ENCODE data around the gene BTBD16. TPM values are rescaled to one million over a fixed set of nuclear protein-coding genes. Genes with fewer than 3 reads are reported as not detected.

The BTBD16 gene
- total RNA-seq, 2 donors from 2014 or later: not detected

DNA sequence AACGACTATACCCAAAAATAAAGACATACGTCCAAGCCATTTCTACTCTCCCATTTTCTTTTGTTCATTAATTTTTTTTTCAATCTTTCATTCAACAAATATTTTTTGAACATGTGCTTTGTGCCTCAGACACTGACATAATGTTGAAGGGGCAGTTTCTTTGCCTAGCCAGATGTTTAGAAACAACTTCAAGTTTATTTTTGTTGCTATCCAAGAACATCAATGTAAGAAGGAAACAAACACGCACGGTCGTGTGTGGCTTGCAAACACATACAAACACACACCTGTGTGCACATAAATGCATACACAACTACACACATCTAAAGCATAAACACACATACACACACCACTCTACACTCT is 39.9 kb downstream of the BTBD16 start:
- no peak overlapping the region for H3K27ac Mint-ChIP-seq
- no peaks in the 10 kb centered on the region for H3K9me3 Mint-ChIP-seq
- no peak for ATAC-seq
- H3K4me3 Mint-ChIP-seq: no peak overlapping the region
- no peaks in the 10 kb centered on the region for H3K4me1 Mint-ChIP-seq (ENCODE audit: low read depth in 2 of 2)
- no peaks in the 10 kb centered on the region for H3K36me3 Mint-ChIP-seq
- peaks cover 19 to 37% of the 10 kb centered on the region in 2 donors for H3K27me3 Mint-ChIP-seq
- no peak for DNase-seq (ENCODE audit: low spot score)

GRCh38 chr10:122311716-122312115 is 40.6 kb downstream of the BTBD16 start:
- ATAC-seq (no peak), DNase-seq (ENCODE audit: low spot score) (no peak)
- Mint-ChIP-seq H3K4me1 (ENCODE audit: low read depth in 2 of 2) (no peaks in the 10 kb centered on the region), H3K9me3 (no peaks in the 10 kb centered on the region), H3K27me3 (peaks cover 22 to 37% of the 10 kb centered on the region in 2 donors), H3K27ac (no peak overlapping the region), H3K4me3 (no peak overlapping the region), H3K36me3 (no peaks in the 10 kb centered on the region)

GRCh38 chr10:122316224-122316884 is 45.3 kb downstream of the BTBD16 start:
- ATAC-seq (no peak), DNase-seq (ENCODE audit: low spot score) (no peak)
- H3K27me3 Mint-ChIP-seq: peaks cover 18 to 40% of the 10 kb centered on the region in 2 donors
- no peaks in the 10 kb centered on the region for H3K4me1 Mint-ChIP-seq (ENCODE audit: low read depth in 2 of 2)
- peaks cover 4% of the 10 kb centered on the region for H3K36me3 Mint-ChIP-seq
- H3K4me3 Mint-ChIP-seq: no peak overlapping the region
- no peaks in the 10 kb centered on the region for H3K9me3 Mint-ChIP-seq
- H3K27ac Mint-ChIP-seq: no peak overlapping the region

DNA sequence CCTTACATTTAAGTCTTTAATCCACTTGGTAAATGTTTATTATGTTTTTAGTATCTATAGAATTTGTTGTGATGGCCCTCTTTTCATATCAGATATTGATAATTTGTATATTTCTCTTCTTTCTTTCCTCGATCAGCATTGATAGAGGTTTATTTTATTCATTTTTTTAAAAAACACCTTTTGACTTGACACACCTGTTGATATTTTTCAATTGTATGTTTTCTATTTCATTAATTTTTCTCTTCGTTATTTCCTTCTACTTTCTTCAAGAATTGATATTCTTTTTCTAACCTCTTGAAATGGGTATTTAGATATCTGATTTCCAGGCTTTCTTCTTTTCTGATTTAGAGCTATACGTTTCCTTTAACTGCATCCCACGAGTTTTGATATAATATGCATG is 50.9 kb downstream of the BTBD16 start:
- DNase-seq (ENCODE audit: low spot score) (no peak), ATAC-seq (no peak)
- Mint-ChIP-seq H3K9me3 (no peaks in the 10 kb centered on the region), H3K27me3 (peaks cover 53 to 60% of the 10 kb centered on the region in 2 donors), H3K4me1 (ENCODE audit: low read depth in 2 of 2) (no peaks in the 10 kb centered on the region), H3K27ac (no peak overlapping the region), H3K36me3 (peaks cover 4% of the 10 kb centered on the region), H3K4me3 (no peak overlapping the region)

DNA sequence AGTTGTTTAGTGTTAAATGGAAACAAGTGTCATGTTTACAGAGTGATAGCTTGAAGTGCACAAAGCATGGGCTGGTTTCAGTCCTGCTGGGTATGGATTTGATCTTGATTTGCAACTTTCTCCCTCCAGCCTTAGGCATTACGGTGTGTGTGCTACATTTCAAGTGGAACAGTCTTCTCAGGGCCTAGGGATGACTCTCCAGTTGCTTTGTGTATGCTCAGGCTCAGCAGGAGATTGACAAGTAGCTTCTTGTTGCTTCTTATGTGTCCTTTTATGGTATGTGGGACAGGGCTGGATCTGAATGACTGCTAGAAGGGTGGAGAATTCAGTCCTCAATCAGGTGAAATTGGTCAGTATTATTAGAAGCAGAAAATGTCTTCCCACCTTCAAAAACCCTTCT is 52.1 kb downstream of the BTBD16 start:
- no peaks in the 10 kb centered on the region for H3K9me3 Mint-ChIP-seq
- DNase-seq (ENCODE audit: low spot score): no peak
- peaks cover 53 to 60% of the 10 kb centered on the region in 2 donors for H3K27me3 Mint-ChIP-seq
- H3K4me1 Mint-ChIP-seq (ENCODE audit: low read depth in 2 of 2): no peaks in the 10 kb centered on the region
- H3K4me3 Mint-ChIP-seq: no peak overlapping the region
- no peak for ATAC-seq
- H3K36me3 Mint-ChIP-seq: peaks cover 4% of the 10 kb centered on the region
- no peak overlapping the region for H3K27ac Mint-ChIP-seq

- H3K4me3 Mint-ChIP-seq: no peak overlapping the region
- H3K4me1 Mint-ChIP-seq (ENCODE audit: low read depth in 2 of 2): no peaks in the 10 kb centered on the region
- ATAC-seq: no peak
- H3K36me3 Mint-ChIP-seq: peaks cover 4% of the 10 kb centered on the region
- no peaks in the 10 kb centered on the region for H3K9me3 Mint-ChIP-seq
- no peak overlapping the region for H3K27ac Mint-ChIP-seq
- H3K27me3 Mint-ChIP-seq: peaks cover 50 to 60% of the 10 kb centered on the region in 2 donors
- DNase-seq (ENCODE audit: low spot score): no peak
Measured at GRCh38 chr10:122323941-122324675, 53.0 kb downstream of the BTBD16 start.

DNA sequence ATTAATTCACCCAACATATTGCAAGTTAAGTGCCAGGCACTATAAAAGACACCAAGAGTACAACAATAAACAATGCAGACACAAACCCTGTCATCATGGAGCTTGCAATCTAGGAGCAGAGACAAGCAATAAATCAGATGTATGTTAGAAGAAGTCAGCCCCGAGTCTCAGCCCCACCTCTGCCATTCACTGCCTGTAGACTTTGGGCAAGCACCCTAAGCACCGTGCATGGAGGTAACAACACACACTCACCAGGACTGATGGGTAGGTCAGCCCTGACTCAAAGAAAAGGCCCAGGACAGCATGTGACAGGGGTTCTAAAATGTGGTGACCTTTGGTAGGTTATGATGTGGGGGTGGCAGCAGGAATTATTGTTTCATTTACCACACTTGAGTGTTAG is 54.1 kb downstream of the BTBD16 start:
- H3K9me3 Mint-ChIP-seq: no peaks in the 10 kb centered on the region
- ATAC-seq (no peak), DNase-seq (ENCODE audit: low spot score) (no peak)
- H3K4me3 Mint-ChIP-seq: no peak overlapping the region
- no peaks in the 10 kb centered on the region for H3K4me1 Mint-ChIP-seq (ENCODE audit: low read depth in 2 of 2)
- H3K27ac Mint-ChIP-seq: no peak overlapping the region
- H3K27me3 Mint-ChIP-seq: peaks cover 55 to 60% of the 10 kb centered on the region in 2 donors
- peaks cover 4% of the 10 kb centered on the region for H3K36me3 Mint-ChIP-seq

GRCh38 chr10:122326385-122326784 is 55.3 kb downstream of the BTBD16 start:
- Mint-ChIP-seq H3K36me3 (no peaks in the 10 kb centered on the region), H3K9me3 (no peaks in the 10 kb centered on the region), H3K27me3 (peaks cover 51 to 57% of the 10 kb centered on the region in 2 donors), H3K27ac (no peak overlapping the region), H3K4me3 (no peak overlapping the region), H3K4me1 (ENCODE audit: low read depth in 2 of 2) (no peaks in the 10 kb centered on the region)
- ATAC-seq (no peak), DNase-seq (ENCODE audit: low spot score) (no peak)

DNA sequence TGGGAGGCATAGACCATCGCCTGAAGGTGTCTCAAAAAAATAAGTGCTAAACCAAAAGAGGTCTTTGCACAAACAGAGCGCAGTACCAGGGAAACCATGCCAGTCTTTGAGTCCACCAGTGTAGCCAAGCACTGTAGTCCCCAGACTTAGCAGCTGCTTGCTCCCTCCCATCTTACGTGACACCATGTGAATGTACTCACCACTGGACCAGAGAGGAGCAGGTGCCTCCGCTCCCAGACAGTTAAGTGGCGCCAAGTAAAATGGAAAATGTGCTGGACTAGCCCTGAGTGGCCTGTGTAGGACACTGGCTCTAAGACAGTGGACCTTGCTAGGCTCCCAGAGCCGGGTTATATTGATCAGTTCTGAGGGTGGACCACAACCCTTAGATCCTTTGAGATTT is 55.7 kb downstream of the BTBD16 start:
- peaks cover 51 to 58% of the 10 kb centered on the region in 2 donors for H3K27me3 Mint-ChIP-seq
- DNase-seq (ENCODE audit: low spot score): no peak
- no peak for ATAC-seq
- H3K9me3 Mint-ChIP-seq: no peaks in the 10 kb centered on the region
- H3K36me3 Mint-ChIP-seq: no peaks in the 10 kb centered on the region
- no peak overlapping the region for H3K4me3 Mint-ChIP-seq
- H3K4me1 Mint-ChIP-seq (ENCODE audit: low read depth in 2 of 2): no peaks in the 10 kb centered on the region
- no peak overlapping the region for H3K27ac Mint-ChIP-seq

- DNase-seq (ENCODE audit: low spot score) (no peak), ATAC-seq (no peak)
- no peaks in the 10 kb centered on the region for H3K4me1 Mint-ChIP-seq (ENCODE audit: low read depth in 2 of 2)
- no peak overlapping the region for H3K4me3 Mint-ChIP-seq
- no peaks in the 10 kb centered on the region for H3K36me3 Mint-ChIP-seq
- no peak overlapping the region for H3K27ac Mint-ChIP-seq
- H3K9me3 Mint-ChIP-seq: no peaks in the 10 kb centered on the region
- peaks cover 50 to 58% of the 10 kb centered on the region in 2 donors for H3K27me3 Mint-ChIP-seq
Measured at GRCh38 chr10:122327237-122328206, 56.4 kb downstream of the BTBD16 start.

- DNase-seq (ENCODE audit: low spot score) (no peak), ATAC-seq (no peak)
- Mint-ChIP-seq H3K27me3 (peaks cover 38 to 49% of the 10 kb centered on the region in 2 donors), H3K27ac (no peak overlapping the region), H3K4me3 (no peak overlapping the region), H3K36me3 (no peaks in the 10 kb centered on the region), H3K4me1 (ENCODE audit: low read depth in 2 of 2) (no peaks in the 10 kb centered on the region), H3K9me3 (no peaks in the 10 kb centered on the region)
Measured at GRCh38 chr10:122328676-122329075, 57.6 kb downstream of the BTBD16 start.

DNA sequence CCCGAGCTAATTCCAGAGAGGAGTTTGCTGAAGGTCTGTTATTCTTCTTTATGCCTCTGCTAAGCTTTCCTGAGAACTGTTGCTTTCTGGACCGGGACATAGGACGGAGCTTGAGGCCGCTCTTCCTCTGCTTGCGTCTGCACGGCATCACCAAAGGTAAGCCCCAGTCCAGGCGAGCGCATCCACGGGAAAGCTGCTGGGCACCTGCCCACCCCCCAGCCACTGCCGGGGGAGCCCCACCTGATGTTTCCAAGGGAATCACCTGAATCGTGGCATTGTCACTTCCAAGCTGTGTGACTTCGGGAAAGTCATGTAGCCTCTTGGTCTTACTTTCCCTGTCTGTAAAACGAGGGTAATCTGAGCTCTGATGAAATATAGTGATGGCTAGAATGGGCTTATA is 58.3 kb downstream of the BTBD16 start:
- no peaks in the 10 kb centered on the region for H3K36me3 Mint-ChIP-seq
- no peak overlapping the region for H3K27ac Mint-ChIP-seq
- no peaks in the 10 kb centered on the region for H3K4me1 Mint-ChIP-seq (ENCODE audit: low read depth in 2 of 2)
- H3K9me3 Mint-ChIP-seq: no peaks in the 10 kb centered on the region
- H3K4me3 Mint-ChIP-seq: no peak overlapping the region
- DNase-seq (ENCODE audit: low spot score) (no peak), ATAC-seq (no peak)
- H3K27me3 Mint-ChIP-seq: peaks cover 36 to 44% of the 10 kb centered on the region in 2 donors

DNA sequence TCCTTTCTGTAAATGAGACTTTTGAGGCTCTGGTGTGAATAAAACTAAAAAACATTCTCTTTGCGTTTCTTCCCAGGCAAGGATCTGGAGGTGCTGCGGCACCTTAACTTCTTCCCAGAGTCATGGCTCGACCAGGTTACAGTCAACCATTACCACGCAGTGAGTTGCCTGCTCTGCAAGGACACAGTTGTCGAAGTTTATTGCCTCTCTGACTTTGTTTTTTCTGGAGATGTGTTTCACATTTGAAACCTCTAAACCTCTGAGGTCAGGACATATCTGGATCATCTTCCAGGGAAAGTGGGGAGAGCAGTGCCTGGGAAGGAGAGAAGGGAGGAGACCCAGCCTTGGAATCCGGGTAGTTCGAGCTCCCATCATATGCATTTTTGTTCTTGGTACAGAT is 60.0 kb downstream of the BTBD16 start:
- H3K36me3 Mint-ChIP-seq: no peaks in the 10 kb centered on the region
- peaks cover 31 to 36% of the 10 kb centered on the region in 2 donors for H3K27me3 Mint-ChIP-seq
- H3K4me1 Mint-ChIP-seq (ENCODE audit: low read depth in 2 of 2): no peaks in the 10 kb centered on the region

More for the DNA sequence above, 60.0 kb downstream of the BTBD16 start:
- ATAC-seq (no peak), DNase-seq (ENCODE audit: low spot score) (no peak)
- Mint-ChIP-seq H3K9me3 (no peaks in the 10 kb centered on the region), H3K27ac (no peak overlapping the region), H3K4me3 (no peak overlapping the region)
